NB4 (cell line): Measurements from ENCODE around the gene FZD7.

Experiments
- DNase-seq: peaks from one replicate; pipeline ENCODE4 v3.0.0; 2010; ENCODE audit warnings: low read depth
- H3K4me3 ChIP-seq: one replicate; pipeline ENCODE4 v1.5.1; 2011; ENCODE audit warnings: mild to moderate bottlenecking, low read depth, low read length, moderate library complexity
- MYC ChIP-seq: IDR thresholded peaks from 2 replicates; pipeline ENCODE4 v1.6.1; 2011; ENCODE audit warnings: low read depth, low read length
- POLR2A ChIP-seq: IDR thresholded peaks from 2 replicates; pipeline ENCODE4 v1.6.1; 2011; ENCODE audit warnings: mild to moderate bottlenecking; ENCODE audit not compliant: insufficient read length; ENCODE audit errors: extremely low read depth
- TF ChIP-seq, protein P1 (sequence below): IDR thresholded peaks from 2 replicates; pipeline ENCODE4 v1.6.1; 2011; ENCODE audit warnings: low read depth, low read length
- TF ChIP-seq, protein P2 (sequence below): IDR thresholded peaks from one replicate; pipeline ENCODE4 v1.5.1; 2012; ENCODE audit warnings: low read depth, low read length

Gene FZD7

DNA sequence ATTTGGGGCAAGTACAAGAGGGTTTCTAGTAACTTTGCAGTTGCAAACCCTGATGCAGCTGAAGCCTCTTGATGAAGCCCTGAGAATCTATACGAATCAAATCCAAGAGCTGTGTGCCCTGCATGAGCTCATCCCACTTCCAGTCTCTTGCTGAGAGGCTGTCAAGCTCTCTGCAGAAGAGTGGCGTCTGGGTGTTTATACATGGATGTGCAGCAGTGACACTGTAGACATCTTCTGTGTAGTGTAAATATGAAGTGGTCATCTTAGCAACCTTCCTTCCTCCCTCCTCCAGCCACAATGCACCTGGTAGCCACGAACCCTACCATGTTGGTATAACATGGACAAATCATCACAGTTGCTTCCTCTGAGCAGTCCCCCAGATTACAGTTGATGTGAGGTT lies 21.0 kb downstream of the FZD7 start:
- TF ChIP-seq MYC (no peak), POLR2A (no peak)
- TF ChIP-seq, protein P1, sequence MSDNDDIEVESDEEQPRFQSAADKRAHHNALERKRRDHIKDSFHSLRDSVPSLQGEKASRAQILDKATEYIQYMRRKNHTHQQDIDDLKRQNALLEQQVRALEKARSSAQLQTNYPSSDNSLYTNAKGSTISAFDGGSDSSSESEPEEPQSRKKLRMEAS = no peak
- TF ChIP-seq, protein P2, sequence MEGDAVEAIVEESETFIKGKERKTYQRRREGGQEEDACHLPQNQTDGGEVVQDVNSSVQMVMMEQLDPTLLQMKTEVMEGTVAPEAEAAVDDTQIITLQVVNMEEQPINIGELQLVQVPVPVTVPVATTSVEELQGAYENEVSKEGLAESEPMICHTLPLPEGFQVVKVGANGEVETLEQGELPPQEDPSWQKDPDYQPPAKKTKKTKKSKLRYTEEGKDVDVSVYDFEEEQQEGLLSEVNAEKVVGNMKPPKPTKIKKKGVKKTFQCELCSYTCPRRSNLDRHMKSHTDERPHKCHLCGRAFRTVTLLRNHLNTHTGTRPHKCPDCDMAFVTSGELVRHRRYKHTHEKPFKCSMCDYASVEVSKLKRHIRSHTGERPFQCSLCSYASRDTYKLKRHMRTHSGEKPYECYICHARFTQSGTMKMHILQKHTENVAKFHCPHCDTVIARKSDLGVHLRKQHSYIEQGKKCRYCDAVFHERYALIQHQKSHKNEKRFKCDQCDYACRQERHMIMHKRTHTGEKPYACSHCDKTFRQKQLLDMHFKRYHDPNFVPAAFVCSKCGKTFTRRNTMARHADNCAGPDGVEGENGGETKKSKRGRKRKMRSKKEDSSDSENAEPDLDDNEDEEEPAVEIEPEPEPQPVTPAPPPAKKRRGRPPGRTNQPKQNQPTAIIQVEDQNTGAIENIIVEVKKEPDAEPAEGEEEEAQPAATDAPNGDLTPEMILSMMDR = no peak
- no peak for DNase-seq

DNA sequence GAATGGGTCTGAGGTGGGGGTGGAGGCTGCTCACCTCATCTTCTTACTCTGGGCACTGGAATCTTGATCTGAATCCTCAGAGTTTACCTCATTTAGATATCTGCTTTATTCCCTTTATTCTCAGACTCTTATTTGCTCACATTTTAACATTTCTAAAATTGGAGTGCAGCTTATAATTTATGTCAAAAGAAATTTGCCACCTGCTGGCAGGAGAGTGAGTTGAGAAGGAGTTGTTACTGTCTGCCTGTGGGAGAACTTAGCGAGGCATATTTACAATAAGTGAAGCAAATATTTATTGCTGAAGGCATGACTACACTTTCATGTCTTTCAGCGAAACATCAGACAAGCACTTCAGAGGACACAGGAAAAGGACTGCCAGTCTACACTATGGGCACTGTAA lies 23.0 kb downstream of the FZD7 start:
- peak; percentile 33 for DNase-seq
- no peak overlapping the region for H3K4me3 ChIP-seq
- TF ChIP-seq MYC = no peak
- TF ChIP-seq, protein P2 = peak; percentile 33

More for the DNA sequence above, 21.0 kb downstream of the FZD7 start:
- H3K4me3 ChIP-seq = no peak overlapping the region

DNA sequence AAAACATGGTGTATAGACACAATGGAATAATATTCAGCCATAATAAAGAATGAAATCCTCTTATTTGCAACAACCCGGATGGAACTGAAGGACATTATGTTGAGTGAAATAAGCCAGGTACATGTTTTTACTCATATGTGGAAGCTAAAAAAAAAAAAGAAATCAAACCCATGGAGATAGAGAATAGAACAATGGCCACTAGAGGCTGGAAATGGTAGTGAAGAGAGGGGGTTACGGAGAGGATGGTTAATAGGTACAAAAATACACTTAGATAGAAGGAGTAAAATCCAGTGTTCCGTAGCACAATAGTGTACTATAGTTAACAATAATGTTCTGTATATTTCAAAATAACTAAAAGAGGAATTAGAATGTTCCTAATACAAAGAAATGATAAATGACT lies 26.6 kb downstream of the FZD7 start:
- H3K4me3 ChIP-seq = no peak overlapping the region
- TF ChIP-seq, protein P2 = peak; percentile 19
- no peak for TF ChIP-seq POLR2A
- no peak for TF ChIP-seq MYC
- TF ChIP-seq, protein P1 = no peak
- no peak for DNase-seq

DNA sequence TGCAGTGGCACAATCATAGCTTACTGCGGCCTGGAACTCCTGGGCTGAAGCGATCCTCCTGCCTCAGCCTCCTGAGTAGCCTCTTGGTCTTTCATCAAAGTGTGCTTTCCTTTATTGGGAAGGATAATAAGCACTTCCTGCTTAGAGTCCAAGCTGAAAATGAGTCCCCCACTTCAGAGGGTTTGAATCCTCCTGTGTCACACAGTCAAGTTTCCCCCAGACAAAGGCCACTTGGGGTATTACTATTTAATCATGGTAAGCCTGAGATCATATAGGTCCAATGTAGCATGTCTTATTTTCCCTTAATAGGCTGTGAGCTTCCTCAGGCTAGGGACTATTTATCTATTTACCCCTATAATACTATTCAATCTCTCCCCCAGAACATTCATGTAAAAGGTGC lies 28.0 kb downstream of the FZD7 start:
- H3K4me3 ChIP-seq = no peak overlapping the region
- no peak for DNase-seq
- TF ChIP-seq MYC = no peak

DNA sequence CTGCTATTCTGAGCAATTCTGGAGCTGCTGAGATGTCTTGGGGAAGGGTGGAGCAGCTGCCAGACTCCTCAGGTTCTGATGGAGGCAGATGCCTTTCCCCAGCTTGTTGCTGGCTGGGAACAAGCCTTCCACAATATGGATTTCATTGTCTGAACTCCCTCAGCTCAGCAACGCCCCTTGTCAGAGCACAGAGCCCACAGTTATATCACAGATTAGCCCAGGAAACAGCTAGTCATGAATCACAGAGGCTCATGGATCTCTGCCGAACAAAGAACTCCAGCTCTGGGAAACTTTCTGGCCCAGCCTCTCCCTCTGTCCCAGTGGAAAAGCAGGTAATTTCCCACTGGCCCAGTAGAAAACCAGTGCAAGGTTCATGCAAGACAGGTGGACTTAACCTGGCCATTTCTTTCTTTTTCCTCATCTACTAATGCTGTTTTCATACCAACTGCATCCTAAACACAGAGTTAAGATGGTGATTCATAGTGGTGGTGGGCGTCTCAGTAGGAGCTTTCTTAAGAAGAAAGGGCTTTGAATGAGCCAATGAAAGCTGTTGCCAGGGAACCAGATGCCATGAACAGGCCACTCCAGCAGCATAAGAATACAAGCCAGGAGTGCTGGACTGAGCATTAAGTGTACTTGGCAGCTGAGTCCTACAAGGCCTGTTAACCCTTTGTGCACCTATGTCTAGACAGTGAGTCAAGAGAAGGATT lies 30.7 kb downstream of the FZD7 start:
- no peak overlapping the region for H3K4me3 ChIP-seq
- no peak for TF ChIP-seq MYC
- TF ChIP-seq, protein P2 = no peak
- TF ChIP-seq, protein P1 = no peak
- TF ChIP-seq POLR2A = no peak
- peak; percentile 16 for DNase-seq

DNA sequence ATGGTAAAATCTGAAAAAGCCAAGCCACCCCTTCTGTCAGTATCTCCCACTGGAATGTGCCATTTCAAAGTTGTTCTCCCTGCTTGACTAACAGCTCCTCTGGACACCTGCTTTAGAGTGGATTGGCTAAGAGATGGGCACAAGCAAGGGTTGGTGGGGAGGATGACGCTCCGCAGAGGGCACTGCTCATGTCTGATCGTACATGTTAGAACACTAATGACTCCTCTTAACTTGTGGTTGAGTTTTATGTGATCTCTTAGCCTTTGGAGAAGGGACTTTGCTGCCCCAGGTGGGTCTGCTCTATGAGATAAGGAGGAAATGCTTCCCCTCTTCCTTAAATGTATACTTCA lies 31.2 kb downstream of the FZD7 start:
- TF ChIP-seq, protein P1 = no peak
- TF ChIP-seq POLR2A (no peak), MYC (no peak)
- TF ChIP-seq, protein P2 = no peak
- no peak overlapping the region for H3K4me3 ChIP-seq
- DNase-seq = no peak
